K562 (cell line): ENCODE measurements around the gene MEOX1.

Experiments used
- ATF6 ChIP-seq: sonication (generic); formaldehyde crosslinking; IDR thresholded peaks from 2 replicates; pipeline ENCODE4 v1.4.0; 2020; ENCODE audit warnings: mild to moderate bottlenecking, missing genetic modification reagents
- CBFA2T3 ChIP-seq: fragments of 450-650 bp; IDR thresholded peaks from 2 replicates; pipeline ENCODE4 v1.6.1; 2017
- CHD2 ChIP-seq: IDR thresholded peaks from 2 replicates; pipeline ENCODE4 v1.6.1; 2011; ENCODE audit warnings: low read depth, low read length
- CSDE1 ChIP-seq, 2 experiments: fragments of 450-650 bp; IDR thresholded peaks; 2 replicates each; pipeline ENCODE4 v1.6.1; 2016; ENCODE audit warnings: mild to moderate bottlenecking in 1 of 2
- ETV5 ChIP-seq: sonication (generic); formaldehyde crosslinking; IDR thresholded peaks from 2 replicates; pipeline ENCODE4 v1.4.0; 2020; ENCODE audit warnings: low read depth, mild to moderate bottlenecking, missing genetic modification reagents
- HMGXB4 ChIP-seq: sonication (generic); formaldehyde crosslinking; IDR thresholded peaks from 2 replicates; pipeline ENCODE4 v1.8.1; 2023; ENCODE audit warnings: mild to moderate bottlenecking, missing genetic modification reagents
- POLR2A ChIP-seq: fragments of 450-650 bp; conservative IDR thresholded peaks from 2 replicates; pipeline ENCODE4 v1.6.1; 2016
- SP1 ChIP-seq: sonication (generic); formaldehyde crosslinking; IDR thresholded peaks from 2 replicates; pipeline ENCODE4 v1.8.1; 2022; ENCODE audit warnings: mild to moderate bottlenecking, missing genetic modification reagents
- ZBTB1 ChIP-seq: sonication (generic); formaldehyde crosslinking; IDR thresholded peaks from 2 replicates; pipeline ENCODE4 v1.8.1; 2023; ENCODE audit warnings: missing genetic modification reagents, low read depth, mild to moderate bottlenecking, borderline replicate concordance
- TF ChIP-seq, protein P1 (sequence below): IDR thresholded peaks from 2 replicates; pipeline ENCODE4 v1.6.1; 2012; ENCODE audit warnings: low read depth, low read length, improper control_type of control experiment, borderline replicate concordance
- TF ChIP-seq, protein P2 (sequence below): fragments of 250-450 bp; sonication (Bioruptor Pico); IDR thresholded peaks from 2 replicates; pipeline ENCODE4 v1.9.0; 2021; ENCODE audit warnings: mild to moderate bottlenecking, inconsistent platforms
- TF ChIP-seq, protein P3 (sequence below), 3 experiments: IDR thresholded peaks in 2 of 3; conservative IDR thresholded peaks in 1 of 3; 2 replicates each; pipeline ENCODE4 v1.5.1; 2011 to 2012; ENCODE audit warnings: low read length in 3 of 3, mild to moderate bottlenecking in 3 of 3, control low read depth in 2 of 3, improper control_type of control experiment in 1 of 3, inconsistent platforms in 1 of 3, low read depth in 1 of 3, mixed read lengths in 1 of 3, moderate library complexity in 1 of 3; ENCODE audit not compliant: insufficient read depth in 2 of 3

- TF ChIP-seq ETV5 (no peak), CSDE1 (IDR thresholded peaks at IDR 0.05) (no peak), CBFA2T3 (no peak), HMGXB4 (CRISPR knock-in tag) (no peak), POLR2A (no peak), ATF6 (CRISPR knock-in tag) (no peak), ZBTB1 (no peak), SP1 (CRISPR knock-in tag) (no peak), CHD2 (no peak)
- TF ChIP-seq, protein P1, sequence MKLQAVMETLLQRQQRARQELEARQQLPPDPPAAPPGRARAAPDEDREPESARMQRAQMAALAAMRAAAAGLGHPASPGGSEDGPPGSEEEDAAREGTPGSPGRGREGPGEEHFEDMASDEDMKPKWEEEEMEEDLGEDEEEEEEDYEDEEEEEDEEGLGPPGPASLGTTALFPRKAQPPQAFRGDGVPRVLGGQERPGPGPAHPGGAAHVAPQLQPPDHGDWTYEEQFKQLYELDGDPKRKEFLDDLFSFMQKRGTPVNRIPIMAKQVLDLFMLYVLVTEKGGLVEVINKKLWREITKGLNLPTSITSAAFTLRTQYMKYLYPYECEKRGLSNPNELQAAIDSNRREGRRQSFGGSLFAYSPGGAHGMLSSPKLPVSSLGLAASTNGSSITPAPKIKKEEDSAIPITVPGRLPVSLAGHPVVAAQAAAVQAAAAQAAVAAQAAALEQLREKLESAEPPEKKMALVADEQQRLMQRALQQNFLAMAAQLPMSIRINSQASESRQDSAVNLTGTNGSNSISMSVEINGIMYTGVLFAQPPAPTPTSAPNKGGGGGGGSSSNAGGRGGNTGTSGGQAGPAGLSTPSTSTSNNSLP = no peak
- TF ChIP-seq, protein P2, sequence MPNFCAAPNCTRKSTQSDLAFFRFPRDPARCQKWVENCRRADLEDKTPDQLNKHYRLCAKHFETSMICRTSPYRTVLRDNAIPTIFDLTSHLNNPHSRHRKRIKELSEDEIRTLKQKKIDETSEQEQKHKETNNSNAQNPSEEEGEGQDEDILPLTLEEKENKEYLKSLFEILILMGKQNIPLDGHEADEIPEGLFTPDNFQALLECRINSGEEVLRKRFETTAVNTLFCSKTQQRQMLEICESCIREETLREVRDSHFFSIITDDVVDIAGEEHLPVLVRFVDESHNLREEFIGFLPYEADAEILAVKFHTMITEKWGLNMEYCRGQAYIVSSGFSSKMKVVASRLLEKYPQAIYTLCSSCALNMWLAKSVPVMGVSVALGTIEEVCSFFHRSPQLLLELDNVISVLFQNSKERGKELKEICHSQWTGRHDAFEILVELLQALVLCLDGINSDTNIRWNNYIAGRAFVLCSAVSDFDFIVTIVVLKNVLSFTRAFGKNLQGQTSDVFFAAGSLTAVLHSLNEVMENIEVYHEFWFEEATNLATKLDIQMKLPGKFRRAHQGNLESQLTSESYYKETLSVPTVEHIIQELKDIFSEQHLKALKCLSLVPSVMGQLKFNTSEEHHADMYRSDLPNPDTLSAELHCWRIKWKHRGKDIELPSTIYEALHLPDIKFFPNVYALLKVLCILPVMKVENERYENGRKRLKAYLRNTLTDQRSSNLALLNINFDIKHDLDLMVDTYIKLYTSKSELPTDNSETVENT (CRISPR knock-in tag) = no peak
- TF ChIP-seq, protein P3, sequence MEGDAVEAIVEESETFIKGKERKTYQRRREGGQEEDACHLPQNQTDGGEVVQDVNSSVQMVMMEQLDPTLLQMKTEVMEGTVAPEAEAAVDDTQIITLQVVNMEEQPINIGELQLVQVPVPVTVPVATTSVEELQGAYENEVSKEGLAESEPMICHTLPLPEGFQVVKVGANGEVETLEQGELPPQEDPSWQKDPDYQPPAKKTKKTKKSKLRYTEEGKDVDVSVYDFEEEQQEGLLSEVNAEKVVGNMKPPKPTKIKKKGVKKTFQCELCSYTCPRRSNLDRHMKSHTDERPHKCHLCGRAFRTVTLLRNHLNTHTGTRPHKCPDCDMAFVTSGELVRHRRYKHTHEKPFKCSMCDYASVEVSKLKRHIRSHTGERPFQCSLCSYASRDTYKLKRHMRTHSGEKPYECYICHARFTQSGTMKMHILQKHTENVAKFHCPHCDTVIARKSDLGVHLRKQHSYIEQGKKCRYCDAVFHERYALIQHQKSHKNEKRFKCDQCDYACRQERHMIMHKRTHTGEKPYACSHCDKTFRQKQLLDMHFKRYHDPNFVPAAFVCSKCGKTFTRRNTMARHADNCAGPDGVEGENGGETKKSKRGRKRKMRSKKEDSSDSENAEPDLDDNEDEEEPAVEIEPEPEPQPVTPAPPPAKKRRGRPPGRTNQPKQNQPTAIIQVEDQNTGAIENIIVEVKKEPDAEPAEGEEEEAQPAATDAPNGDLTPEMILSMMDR (IDR thresholded peaks at IDR 0.05 in 2 of 3, conservative IDR thresholded peaks at IDR 0.05 in 1 of 3; ENCODE audit: insufficient read depth in 2 of 3, low read depth in 1 of 3, low read length in 3 of 3) = no peak
These were observed 29.0 kb upstream of the MEOX1 start for GRCh38 chr17:43690624-43691316.
